Breast epithelium (tissue), 3 donors: ENCODE data around the gene CCSER1.

Experiments used
- CTCF ChIP-seq, 3 donors: fragments of 450-650 bp; IDR thresholded peaks; one replicate each; pipeline ENCODE4 v1.5.1; 2016 to 2017; ENCODE audit warnings: antibody characterized with exemption in 3 of 3, mild to moderate bottlenecking in 3 of 3, moderate library complexity in 3 of 3
- POLR2A ChIP-seq: fragments of 450-650 bp; IDR thresholded peaks from one replicate; pipeline ENCODE4 v1.6.1; 2016; ENCODE audit warnings: antibody characterized with exemption, mild to moderate bottlenecking, moderate library complexity
- POLR2AphosphoS5 ChIP-seq, 3 donors: sonication (generic); formaldehyde crosslinking; IDR thresholded peaks; one replicate each; pipeline ENCODE4 v1.6.1; 2017; ENCODE audit warnings: antibody characterized with exemption in 3 of 3

- TF ChIP-seq POLR2AphosphoS5 (IDR thresholded peaks at IDR 0.05), result no peak
- no peak for TF ChIP-seq CTCF (IDR thresholded peaks at IDR 0.05)
- TF ChIP-seq POLR2A, result no peak
These were observed 1099.7 kb downstream of the CCSER1 start for GRCh38 chr4:91226867-91227266.
